Rectal smooth muscle tissue (tissue), 1 donor: ENCODE results near the gene PARD3B.

Experiments
- H3K27ac ChIP-seq: one replicate; pipeline ENCODE4 v1.7.0; 2013; ENCODE audit warnings: low read depth, low read length, inconsistent platforms
- H3K27me3 ChIP-seq: one replicate; pipeline ENCODE4 v1.7.0; 2013; ENCODE audit warnings: low read length; ENCODE audit not compliant: control insufficient read depth, insufficient read depth
- H3K36me3 ChIP-seq: one replicate; pipeline ENCODE4 v1.7.0; 2013; ENCODE audit warnings: low read length; ENCODE audit not compliant: control insufficient read depth, insufficient read depth
- H3K4me1 ChIP-seq: one replicate; pipeline ENCODE4 v1.7.0; 2013; ENCODE audit warnings: low read length; ENCODE audit not compliant: control insufficient read depth, insufficient read depth
- H3K4me3 ChIP-seq: one replicate; pipeline ENCODE4 v1.7.0; 2013; ENCODE audit warnings: low read length
- H3K9ac ChIP-seq: one replicate; pipeline ENCODE4 v1.7.0; 2013; ENCODE audit warnings: low read length

PARD3B gene

GRCh38 chr2:205375461-205376448 is 830.5 kb downstream of the PARD3B start:
- Histone ChIP-seq H3K27me3 (no peaks in the 10 kb centered on the region), H3K4me3 (no peak overlapping the region), H3K36me3 (no peaks in the 10 kb centered on the region), H3K9ac (no peak overlapping the region), H3K4me1 (no peaks in the 10 kb centered on the region), H3K27ac (no peak overlapping the region)

GRCh38 chr2:205377324-205377723 is 832.0 kb downstream of the PARD3B start:
- no peaks in the 10 kb centered on the region for H3K4me1 ChIP-seq
- no peak overlapping the region for H3K9ac ChIP-seq
- H3K4me3 ChIP-seq = no peak overlapping the region
- no peaks in the 10 kb centered on the region for H3K36me3 ChIP-seq
- no peak overlapping the region for H3K27ac ChIP-seq
- no peaks in the 10 kb centered on the region for H3K27me3 ChIP-seq

- Histone ChIP-seq H3K27ac (no peak overlapping the region), H3K4me3 (no peak overlapping the region), H3K4me1 (peaks cover 2% of the 10 kb centered on the region), H3K36me3 (no peaks in the 10 kb centered on the region), H3K9ac (no peak overlapping the region), H3K27me3 (no peaks in the 10 kb centered on the region)
These were observed 838.3 kb downstream of the PARD3B start for GRCh38 chr2:205383601-205384000.

GRCh38 chr2:205386109-205386508 is 840.8 kb downstream of the PARD3B start:
- H3K4me3 ChIP-seq = no peak overlapping the region
- H3K27me3 ChIP-seq = no peaks in the 10 kb centered on the region
- H3K36me3 ChIP-seq = no peaks in the 10 kb centered on the region
- no peak overlapping the region for H3K9ac ChIP-seq
- no peak overlapping the region for H3K27ac ChIP-seq
- H3K4me1 ChIP-seq = peaks cover 2% of the 10 kb centered on the region

- Histone ChIP-seq H3K9ac (no peak overlapping the region), H3K27me3 (no peaks in the 10 kb centered on the region), H3K36me3 (no peaks in the 10 kb centered on the region), H3K27ac (no peak overlapping the region), H3K4me1 (peaks cover 2% of the 10 kb centered on the region), H3K4me3 (no peak overlapping the region)
These were observed 842.2 kb downstream of the PARD3B start for GRCh38 chr2:205387350-205388055.

GRCh38 chr2:205390866-205391265 is 845.6 kb downstream of the PARD3B start:
- Histone ChIP-seq H3K27ac (no peak overlapping the region), H3K4me1 (no peaks in the 10 kb centered on the region), H3K9ac (no peak overlapping the region), H3K36me3 (no peaks in the 10 kb centered on the region), H3K27me3 (no peaks in the 10 kb centered on the region), H3K4me3 (no peak overlapping the region)

GRCh38 chr2:205401511-205401910 is 856.2 kb downstream of the PARD3B start:
- H3K36me3 ChIP-seq = no peaks in the 10 kb centered on the region
- H3K4me3 ChIP-seq = no peak overlapping the region
- H3K27me3 ChIP-seq = no peaks in the 10 kb centered on the region
- no peak overlapping the region for H3K27ac ChIP-seq
- no peaks in the 10 kb centered on the region for H3K4me1 ChIP-seq
- H3K9ac ChIP-seq = no peak overlapping the region

GRCh38 chr2:205402011-205402410 is 856.7 kb downstream of the PARD3B start:
- Histone ChIP-seq H3K9ac (no peak overlapping the region), H3K27ac (no peak overlapping the region), H3K27me3 (no peaks in the 10 kb centered on the region), H3K4me3 (no peak overlapping the region), H3K4me1 (no peaks in the 10 kb centered on the region), H3K36me3 (no peaks in the 10 kb centered on the region)

- Histone ChIP-seq H3K4me1 (no peaks in the 10 kb centered on the region), H3K27me3 (no peaks in the 10 kb centered on the region), H3K27ac (no peak overlapping the region), H3K4me3 (no peak overlapping the region), H3K36me3 (no peaks in the 10 kb centered on the region), H3K9ac (no peak overlapping the region)
These were observed 858.1 kb downstream of the PARD3B start for GRCh38 chr2:205403244-205403825.

GRCh38 chr2:205405194-205405593 is 859.9 kb downstream of the PARD3B start:
- no peak overlapping the region for H3K27ac ChIP-seq
- H3K4me3 ChIP-seq = no peak overlapping the region
- no peaks in the 10 kb centered on the region for H3K27me3 ChIP-seq
- H3K4me1 ChIP-seq = no peaks in the 10 kb centered on the region
- no peak overlapping the region for H3K9ac ChIP-seq
- H3K36me3 ChIP-seq = no peaks in the 10 kb centered on the region

- Histone ChIP-seq H3K4me1 (no peaks in the 10 kb centered on the region), H3K36me3 (no peaks in the 10 kb centered on the region), H3K4me3 (no peak overlapping the region), H3K27me3 (no peaks in the 10 kb centered on the region), H3K9ac (no peak overlapping the region), H3K27ac (no peak overlapping the region)
These were observed 860.5 kb downstream of the PARD3B start for GRCh38 chr2:205405752-205406151.

GRCh38 chr2:205407984-205408383 is 862.7 kb downstream of the PARD3B start:
- H3K4me3 ChIP-seq = no peak overlapping the region
- no peaks in the 10 kb centered on the region for H3K36me3 ChIP-seq
- no peaks in the 10 kb centered on the region for H3K4me1 ChIP-seq
- no peak overlapping the region for H3K9ac ChIP-seq
- H3K27me3 ChIP-seq = no peaks in the 10 kb centered on the region
- no peak overlapping the region for H3K27ac ChIP-seq
